ENCODE results near the gene IQSEC1. TPM values are rescaled to one million over a fixed set of nuclear protein-coding genes. Genes with fewer than 3 reads are reported as not detected.

The IQSEC1 gene
- total and polyA plus RNA-seq, 2 donors (not counting 1 experiment from before 2014, with no cell fraction given), result 4.3 to 18.2 TPM

DNA sequence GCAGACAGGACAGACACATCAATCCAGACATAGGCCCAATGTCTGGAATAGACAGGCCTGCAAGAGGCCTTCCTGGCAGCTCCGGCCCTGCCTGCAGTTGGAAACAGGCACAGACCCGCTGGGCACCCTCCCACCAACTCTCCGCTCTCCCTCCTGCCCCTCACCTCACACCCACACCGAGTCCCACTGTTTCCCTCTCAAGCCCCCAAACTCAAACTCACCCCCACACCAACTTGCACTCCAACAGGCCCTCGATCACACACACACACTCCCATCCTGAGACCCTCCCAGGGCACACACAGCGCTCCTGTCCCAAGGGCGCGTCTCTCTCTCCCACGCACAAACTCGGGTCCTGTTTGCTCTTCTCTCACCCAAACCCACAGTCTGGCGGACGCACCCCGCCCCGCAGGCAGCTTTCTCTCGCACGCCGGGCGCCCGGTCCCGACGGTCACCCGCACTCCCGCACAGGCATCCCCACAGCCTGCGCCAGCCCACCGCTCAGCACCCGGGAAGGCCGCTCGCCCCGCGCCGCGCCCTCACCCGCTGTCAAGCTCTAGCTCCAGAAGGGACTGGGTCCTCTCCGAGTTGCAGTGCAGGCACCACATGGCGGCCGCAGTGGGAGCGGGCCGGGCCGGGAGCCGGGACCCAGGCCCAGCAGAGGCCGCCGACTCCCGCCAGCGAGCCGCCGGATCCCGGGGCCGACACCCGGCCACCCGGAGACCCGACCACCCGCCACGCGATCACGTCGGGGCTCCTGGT lies 106.2 kb downstream of the IQSEC1 start:
- no peaks in the 10 kb centered on the region for H4K20me1 ChIP-seq (ENCODE audit: control insufficient read depth, extremely low read depth, insufficient read depth, low read length)
- H3K36me3 ChIP-seq (ENCODE audit: control insufficient read depth, insufficient read depth, low read length), result peaks cover 2% of the 10 kb centered on the region
- TF ChIP-seq, protein P1, sequence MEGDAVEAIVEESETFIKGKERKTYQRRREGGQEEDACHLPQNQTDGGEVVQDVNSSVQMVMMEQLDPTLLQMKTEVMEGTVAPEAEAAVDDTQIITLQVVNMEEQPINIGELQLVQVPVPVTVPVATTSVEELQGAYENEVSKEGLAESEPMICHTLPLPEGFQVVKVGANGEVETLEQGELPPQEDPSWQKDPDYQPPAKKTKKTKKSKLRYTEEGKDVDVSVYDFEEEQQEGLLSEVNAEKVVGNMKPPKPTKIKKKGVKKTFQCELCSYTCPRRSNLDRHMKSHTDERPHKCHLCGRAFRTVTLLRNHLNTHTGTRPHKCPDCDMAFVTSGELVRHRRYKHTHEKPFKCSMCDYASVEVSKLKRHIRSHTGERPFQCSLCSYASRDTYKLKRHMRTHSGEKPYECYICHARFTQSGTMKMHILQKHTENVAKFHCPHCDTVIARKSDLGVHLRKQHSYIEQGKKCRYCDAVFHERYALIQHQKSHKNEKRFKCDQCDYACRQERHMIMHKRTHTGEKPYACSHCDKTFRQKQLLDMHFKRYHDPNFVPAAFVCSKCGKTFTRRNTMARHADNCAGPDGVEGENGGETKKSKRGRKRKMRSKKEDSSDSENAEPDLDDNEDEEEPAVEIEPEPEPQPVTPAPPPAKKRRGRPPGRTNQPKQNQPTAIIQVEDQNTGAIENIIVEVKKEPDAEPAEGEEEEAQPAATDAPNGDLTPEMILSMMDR (conservative IDR thresholded peaks at IDR 0.05 in 1 of 2, IDR thresholded peaks at IDR 0.05 in 1 of 2; ENCODE audit: low read depth in 1 of 2, low read length in 2 of 2), result no peak
- no peak for TF ChIP-seq EZH2 (IDR thresholded peaks at IDR 0.05; ENCODE audit: low read length, missing control alignments)
- H3K4me2 ChIP-seq (ENCODE audit: extremely low read depth, insufficient read depth, low read length), result peak overlapping the region; percentile 100
- no peaks in the 10 kb centered on the region for H3K9me3 ChIP-seq (ENCODE audit: control insufficient read depth, insufficient read depth, low read depth, low read length)
- H2AFZ ChIP-seq (ENCODE audit: low read length), result peak overlapping the region; percentile 71
- H3K79me2 ChIP-seq (ENCODE audit: control insufficient read depth, insufficient read depth, low read length), result peaks cover 20% of the 10 kb centered on the region
- no peaks in the 10 kb centered on the region for H3K27me3 ChIP-seq (ENCODE audit: control insufficient read depth, insufficient read depth, low read length)
- peak; percentile 18 to 23 for DNase-seq (ENCODE audit: low read depth in 2 of 2)
- peaks cover 16% of the 10 kb centered on the region for H3K4me1 ChIP-seq (ENCODE audit: control insufficient read depth, extremely low read depth, insufficient read depth, low read length)
- peak overlapping the region; percentile 82 for H3K9ac ChIP-seq (ENCODE audit: insufficient read depth, low read length)
- H3K4me3 ChIP-seq (replicated peaks in 1 of 4; ENCODE audit: control extremely low read depth in 1 of 4, insufficient read depth in 1 of 4, low read depth in 3 of 4, low read length in 4 of 4), result peak overlapping the region; percentile 76 to 91 (median 88)
- peak overlapping the region; percentile 71 for H3K27ac ChIP-seq (ENCODE audit: insufficient read depth, low read length)

DNA sequence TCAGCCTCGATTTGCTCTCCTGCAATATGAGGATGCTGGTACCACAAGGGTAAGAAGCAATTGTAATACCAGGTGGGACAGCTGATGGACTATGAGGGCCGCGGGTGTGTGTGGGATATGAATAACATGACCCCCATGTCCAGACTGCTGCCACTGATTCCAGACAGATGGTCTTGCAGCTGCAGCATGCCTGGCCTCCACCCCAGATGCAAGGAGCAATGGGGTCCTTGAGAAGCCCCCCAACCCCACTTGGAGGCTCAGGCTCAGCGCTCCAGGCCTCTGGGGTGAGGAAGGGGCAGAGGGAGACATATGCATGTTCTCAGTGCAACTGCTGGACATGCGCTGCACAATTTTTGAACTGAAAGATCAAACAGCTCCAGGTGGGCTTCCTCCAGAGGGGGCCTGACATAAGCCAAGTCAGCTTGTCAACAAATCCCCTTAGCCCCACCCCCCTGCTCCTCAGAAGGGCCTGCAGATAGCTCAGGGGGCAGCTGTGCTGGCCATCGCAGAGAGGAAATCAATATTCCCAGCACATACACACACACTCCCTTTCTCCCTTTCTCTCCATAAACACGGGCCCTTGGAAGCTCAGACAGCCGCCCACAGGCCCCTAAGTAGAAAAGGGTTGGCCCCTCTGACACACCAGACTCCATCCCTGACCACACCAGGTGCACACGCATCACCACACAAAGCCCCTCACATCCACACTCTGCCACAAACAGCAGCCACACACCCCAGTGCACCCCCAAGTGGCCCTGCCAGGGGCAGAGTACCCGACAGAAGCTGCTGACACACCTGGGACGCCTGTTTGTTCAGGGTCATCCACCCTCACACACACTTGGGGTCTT lies 107.0 kb downstream of the IQSEC1 start:
- peaks cover 16% of the 10 kb centered on the region for H3K4me1 ChIP-seq (ENCODE audit: control insufficient read depth, extremely low read depth, insufficient read depth, low read length)
- peak overlapping the region; percentile 82 for H3K9ac ChIP-seq (ENCODE audit: insufficient read depth, low read length)

More for the DNA sequence above, 107.0 kb downstream of the IQSEC1 start:
- DNase-seq (ENCODE audit: low read depth in 2 of 2), result peak in 1 of 2 donors; percentile 15
- no peak for TF ChIP-seq EZH2 (IDR thresholded peaks at IDR 0.05; ENCODE audit: low read length, missing control alignments)
- TF ChIP-seq, protein P1 (conservative IDR thresholded peaks at IDR 0.05 in 1 of 2, IDR thresholded peaks at IDR 0.05 in 1 of 2; ENCODE audit: low read depth in 1 of 2, low read length in 2 of 2), result no peak
- peak overlapping the region; percentile 100 for H3K4me2 ChIP-seq (ENCODE audit: extremely low read depth, insufficient read depth, low read length)
- no peaks in the 10 kb centered on the region for H4K20me1 ChIP-seq (ENCODE audit: control insufficient read depth, extremely low read depth, insufficient read depth, low read length)
- peaks cover 21% of the 10 kb centered on the region for H3K79me2 ChIP-seq (ENCODE audit: control insufficient read depth, insufficient read depth, low read length)
- H3K4me3 ChIP-seq (replicated peaks in 1 of 4; ENCODE audit: control extremely low read depth in 1 of 4, insufficient read depth in 1 of 4, low read depth in 3 of 4, low read length in 4 of 4), result peak overlapping the region; percentile 76 to 91 (median 88)
- no peaks in the 10 kb centered on the region for H3K27me3 ChIP-seq (ENCODE audit: control insufficient read depth, insufficient read depth, low read length)
- H3K9me3 ChIP-seq (ENCODE audit: control insufficient read depth, insufficient read depth, low read depth, low read length), result no peaks in the 10 kb centered on the region
- peaks cover 2% of the 10 kb centered on the region for H3K36me3 ChIP-seq (ENCODE audit: control insufficient read depth, insufficient read depth, low read length)
- no peak overlapping the region for H2AFZ ChIP-seq (ENCODE audit: low read length)
- peak overlapping the region; percentile 71 for H3K27ac ChIP-seq (ENCODE audit: insufficient read depth, low read length)
